SW 1271 (cell line): Measurements from ENCODE around the gene SLC9C1.

ENCODE experiments used
- DNase-seq, 2 experiments: peaks; one replicate each; lab custom pipeline; 2025; lab: John Stamatoyannopoulos, UW

Gene SLC9C1

DNA sequence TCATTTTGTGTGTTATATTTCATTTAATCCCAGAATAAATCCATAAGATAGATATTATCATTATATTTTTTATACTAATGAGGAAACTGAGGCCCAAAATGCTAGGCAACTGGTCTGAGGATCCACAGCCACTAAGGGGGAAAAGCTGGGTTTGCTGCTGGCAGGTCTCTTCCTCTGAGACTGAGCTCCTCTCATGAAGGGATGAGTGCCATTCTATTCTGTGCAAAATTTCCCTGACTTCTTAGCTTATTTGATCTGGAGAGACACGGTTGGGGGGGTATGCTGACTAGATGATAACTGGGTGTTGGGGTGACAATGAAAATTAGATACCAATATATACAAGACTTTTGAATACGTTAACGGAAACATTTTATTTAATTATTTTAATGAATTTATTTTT lies 162.9 kb downstream of the SLC9C1 start:
- no peak for DNase-seq

DNA sequence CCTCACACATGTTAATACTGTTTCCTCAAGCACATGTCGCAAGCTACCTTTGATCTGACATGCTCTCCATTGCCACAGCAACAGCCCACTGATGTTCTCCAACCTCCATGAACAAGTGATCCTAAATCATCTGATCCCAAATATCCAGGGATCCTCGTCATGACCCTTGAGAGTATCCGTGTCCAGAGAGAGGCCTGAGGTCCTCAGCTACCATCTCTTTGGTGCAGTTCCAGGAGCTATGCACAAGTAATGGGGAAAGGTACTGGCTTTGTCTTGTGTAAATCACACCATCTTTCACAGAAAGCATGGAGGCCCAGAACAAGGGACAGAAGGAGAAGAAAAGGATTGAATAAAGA lies 163.4 kb downstream of the SLC9C1 start:
- no peak for DNase-seq

DNA sequence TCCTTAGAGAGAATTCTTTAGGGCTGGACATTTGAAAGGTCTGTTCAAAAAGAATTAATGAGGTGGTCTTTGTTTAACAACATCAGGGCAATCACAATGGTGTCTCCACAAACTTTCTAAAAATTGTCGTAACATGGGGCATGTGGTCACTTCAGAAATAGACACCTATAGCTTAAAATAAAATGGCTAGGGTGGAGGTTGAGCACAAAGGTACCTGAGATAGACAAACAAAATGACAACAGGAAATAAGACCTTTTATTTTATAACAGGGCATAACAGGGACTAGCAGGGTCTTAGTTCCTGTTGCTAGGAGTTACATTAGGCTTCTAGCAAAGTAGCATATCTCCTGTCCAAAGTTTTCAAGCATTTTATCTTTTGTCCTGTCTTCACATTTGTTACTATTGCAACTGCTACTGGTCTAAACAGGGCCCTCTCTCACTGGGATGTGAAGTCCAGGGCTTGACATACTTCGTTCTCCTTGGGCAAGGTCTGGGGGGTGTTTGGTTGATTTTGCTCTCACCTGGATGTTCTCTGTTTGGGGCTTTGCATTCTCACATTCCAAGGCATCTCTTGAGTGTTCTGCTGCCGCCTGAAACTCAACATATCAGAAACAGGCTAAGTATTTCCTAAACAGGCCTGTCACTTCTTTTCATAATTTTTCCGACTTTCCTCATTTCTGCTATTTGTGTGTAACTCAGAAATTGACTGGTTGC lies 163.9 kb downstream of the SLC9C1 start:
- no peak for DNase-seq

DNA sequence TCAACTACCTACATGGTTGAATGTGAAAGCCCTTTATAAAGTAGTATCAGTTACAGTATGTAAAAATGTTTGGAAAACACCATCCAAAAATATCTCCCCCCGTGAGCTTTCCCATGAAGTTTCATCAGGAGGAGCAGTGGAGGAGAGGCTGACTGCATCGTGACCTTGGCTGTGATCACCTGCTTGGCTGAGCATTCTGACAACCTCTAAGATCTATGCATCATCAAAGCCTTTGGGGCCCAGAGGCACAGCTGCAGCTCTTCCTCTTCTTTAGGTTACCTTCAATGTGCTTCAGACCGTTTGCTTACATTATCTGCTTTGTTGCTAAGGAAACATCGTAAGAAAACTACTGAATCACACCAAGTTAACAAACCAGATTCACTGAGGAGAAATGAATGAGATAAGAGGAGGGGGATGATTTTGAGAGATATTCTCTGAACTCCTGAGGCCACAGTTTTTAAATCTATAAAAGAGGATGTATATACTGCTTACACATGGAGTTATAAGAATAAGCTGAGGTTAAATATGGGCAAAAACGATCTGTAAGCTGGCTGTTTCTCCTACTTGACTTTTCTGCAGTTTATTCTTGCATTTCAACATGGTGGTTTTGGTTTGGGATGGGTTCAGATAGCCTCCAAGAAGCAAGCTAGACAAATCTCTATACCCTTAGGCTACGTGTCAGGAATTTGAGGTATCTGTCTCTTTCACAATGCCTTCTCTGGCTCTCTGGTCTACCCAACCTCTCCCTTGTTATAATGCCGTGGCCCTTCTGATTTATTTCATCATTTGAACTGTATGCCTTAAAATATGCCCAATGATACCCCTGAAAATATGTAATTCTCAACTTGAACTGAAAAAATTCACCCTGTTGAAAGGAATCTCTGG lies 164.9 kb downstream of the SLC9C1 start:
- DNase-seq = no peak

DNA sequence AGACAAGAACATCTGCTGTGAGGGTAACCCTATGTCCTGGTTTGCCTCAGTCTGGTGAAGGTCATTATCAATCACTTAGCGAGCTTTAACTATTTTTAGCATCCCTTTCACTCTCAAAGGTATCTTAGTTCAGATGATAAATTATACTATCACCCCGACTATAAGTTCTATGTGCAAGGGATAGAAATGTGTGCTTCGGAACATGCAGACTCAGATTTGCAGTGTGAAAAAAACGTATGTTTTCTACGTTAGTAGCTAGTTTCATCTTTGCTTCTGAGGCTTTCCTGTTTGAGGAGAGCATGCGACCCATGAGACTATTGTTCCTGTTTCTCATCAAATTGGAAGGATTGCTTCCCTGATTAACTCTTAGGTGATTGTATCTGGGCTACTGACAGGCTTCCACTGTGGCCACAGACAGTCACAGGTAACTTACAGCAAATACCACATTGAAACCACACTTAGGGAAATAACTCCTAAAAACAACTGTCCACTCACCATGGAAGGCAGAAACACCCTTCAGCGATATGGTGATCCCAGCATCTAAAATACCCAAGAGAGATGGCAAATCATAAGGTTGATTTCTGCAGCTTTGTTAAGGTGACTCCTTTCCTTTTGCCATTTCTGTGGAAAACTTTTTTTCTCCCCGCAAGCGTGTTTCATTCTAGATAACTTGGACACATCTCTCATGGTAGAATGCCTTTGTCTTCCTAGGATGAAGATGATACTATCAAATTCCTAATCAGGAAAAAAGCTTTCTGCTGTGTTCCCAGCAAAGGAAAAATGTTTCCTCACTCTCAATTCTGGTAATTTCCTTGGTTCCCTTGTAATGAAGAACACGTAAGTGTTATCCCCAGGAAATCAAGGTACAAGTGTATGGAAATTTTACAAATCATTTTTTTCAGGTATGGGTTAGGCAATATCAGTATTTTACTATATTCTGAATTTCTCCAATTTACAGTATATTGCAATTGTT lies 166.2 kb downstream of the SLC9C1 start:
- DNase-seq = no peak

DNA sequence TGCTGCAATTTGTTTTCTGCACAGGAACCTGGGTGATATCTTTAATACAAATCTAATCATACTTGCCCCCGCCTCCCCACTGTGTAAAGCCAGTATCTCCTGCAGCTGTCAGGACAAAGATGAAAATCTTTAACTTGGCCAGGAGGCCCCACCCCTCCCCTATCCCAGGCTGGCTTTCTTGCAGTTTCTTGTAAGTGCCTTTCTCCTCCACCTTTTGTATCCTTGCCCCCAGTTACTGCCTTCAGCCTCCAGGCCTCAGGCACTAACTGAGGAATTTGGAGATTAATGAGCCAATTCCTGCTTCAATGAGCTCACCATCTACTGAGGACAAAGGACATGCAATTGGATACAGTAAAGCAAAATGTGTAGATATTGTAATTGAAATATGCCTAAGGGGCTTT lies 167.5 kb downstream of the SLC9C1 start:
- DNase-seq = no peak

DNA sequence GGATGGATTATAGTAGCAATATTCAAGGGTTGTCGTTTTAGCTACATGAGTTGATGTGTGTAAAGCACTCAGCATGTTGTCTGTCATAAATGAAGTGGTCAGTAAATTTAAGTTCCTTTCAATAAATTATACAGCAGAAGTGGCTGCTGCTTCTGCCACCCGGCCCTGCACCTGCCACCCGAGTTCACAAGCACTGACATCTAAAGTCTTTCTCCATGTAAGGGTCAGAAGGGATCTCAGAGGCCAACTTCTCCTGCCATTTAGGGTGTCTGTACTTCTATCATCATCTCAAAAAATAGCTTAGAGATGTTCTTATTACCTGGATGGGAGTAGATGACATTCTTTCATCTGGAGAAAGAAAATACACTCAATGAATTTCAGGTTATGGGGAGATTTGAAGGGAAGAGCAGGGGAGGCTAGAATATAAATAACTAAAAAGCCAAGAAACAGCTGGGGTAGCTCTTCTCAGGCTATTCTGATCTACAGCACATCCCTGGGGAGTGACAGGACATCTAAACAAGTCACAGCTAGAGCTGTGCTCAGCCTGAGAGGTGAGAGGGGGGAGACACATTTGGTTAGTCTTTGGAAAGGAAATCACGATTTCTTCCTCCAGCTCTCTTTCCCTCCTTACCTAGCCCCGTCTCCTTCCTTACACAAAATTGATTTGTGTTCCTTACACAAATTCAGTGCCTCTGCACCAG lies 169.0 kb downstream of the SLC9C1 start:
- DNase-seq = no peak

DNA sequence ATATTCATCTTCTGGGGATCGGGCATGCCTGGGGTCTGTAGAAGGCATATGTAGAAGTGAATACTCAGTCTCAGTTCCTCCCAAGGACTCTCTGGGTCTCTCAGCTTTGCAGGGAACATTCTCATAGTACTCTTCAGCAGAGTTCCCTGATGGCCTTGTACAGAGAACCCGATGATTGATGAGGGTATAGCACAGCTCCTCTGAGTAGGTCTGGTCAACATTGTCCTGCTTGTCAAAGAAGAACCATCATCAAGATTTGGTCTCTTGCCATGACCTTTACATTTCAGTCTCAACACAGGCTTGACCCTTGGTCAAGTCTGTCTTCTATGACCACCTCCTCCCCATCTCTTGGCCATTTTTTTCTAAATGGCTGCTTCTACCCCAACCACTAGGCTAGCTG lies 170.5 kb downstream of the SLC9C1 start:
- no peak for DNase-seq

DNA sequence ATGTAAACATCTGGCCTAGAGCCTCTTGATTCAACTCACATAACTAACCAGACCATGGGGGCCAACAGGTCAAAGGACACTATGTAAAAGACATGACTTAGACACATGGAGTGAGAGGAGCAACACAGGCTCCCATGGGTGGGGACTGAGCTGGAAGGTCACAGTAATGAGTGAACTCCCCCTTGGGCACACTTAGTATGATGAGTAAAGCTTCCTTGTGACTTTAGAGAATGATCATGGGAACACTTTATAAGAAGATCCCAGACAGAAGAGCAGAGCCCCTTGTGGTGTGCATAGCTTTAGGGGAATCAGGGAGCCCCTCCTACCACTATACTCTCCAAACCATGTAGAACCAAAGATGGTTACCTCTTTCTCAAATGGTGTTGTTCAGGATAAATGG lies 171.1 kb downstream of the SLC9C1 start:
- DNase-seq = no peak

DNA sequence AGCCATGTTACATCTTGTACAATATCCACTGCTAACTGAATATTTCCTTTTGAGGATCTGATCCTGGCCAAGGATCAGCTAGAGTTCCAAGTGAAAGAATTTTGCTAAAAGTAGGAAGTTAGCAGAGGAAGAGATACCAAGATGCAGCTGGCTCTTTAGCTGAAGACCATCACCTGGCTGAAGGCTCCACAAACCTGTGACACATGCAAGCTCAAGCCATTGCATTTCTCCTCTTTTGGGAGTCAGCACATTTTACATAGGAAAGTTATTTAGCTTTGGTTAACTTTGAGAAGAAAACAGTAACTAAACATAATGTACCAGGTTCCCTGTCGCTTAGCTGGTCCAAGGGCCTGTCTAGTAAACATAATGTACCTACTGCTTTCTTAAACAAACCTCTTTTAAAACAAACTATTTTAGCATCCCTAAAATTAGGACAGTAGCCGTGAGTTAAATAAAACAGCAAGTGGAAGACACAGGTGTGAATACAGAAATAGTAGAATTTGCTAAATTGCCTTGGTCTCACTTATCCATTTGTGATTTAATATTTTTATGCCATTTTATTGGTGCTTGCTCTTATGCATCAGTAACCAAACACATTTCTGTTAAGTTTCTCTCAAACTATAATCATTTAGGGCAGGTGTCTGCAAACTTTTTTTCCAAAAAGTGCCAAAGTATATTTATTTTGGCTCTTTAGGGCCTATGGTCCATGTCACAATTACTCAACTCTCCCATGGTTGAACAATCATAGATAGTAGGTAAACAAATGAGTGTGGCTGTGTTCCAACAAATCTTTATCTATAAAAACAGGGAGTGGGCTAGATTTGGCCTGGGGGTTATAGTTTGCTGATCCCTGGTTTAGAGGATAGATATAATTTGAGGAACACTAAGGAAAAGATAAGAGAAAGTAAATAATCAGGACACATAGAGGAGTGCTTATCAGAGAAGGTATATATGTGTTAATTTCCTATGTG lies 172.2 kb downstream of the SLC9C1 start:
- no peak for DNase-seq

DNA sequence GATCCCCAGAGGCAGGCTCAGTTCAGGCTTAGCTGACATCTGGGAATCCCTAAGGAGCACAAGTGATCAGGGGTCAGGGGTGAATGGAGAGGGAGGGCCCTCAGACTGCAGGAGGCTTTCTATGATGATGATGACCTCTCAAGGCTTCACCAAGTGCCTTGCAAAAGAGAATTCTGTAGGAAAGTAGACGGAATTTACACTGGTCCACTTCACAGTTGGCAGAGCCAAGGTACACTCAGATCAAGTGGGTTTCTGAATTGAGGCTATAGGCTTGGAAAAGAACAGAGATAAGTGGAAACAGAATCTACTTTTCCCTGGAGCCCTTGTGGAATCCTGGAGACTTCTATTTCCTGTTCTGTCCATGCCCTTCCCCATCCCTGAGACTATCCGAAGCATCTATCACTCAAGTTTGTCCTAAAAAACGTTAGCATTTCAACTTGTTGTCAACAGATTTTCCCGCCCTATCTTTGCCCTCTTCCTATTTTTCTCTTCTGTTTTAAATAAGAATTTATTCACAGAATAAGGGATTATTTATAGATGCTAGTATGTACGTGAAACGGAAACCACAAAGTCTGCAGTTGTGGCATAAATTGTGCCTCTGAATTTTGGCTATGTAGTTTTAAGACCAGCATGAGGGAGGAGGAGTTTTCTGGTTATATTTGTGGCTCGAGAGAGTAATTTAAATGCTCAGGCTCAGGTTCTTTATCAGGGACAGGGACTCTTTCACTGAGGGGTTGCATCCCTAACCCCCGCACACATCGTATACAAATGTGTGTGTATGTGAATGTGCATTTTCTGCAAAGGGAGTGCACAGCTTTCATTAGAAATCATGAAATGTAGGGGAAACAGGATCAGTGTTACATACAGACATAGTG lies 173.8 kb downstream of the SLC9C1 start:
- no peak for DNase-seq

DNA sequence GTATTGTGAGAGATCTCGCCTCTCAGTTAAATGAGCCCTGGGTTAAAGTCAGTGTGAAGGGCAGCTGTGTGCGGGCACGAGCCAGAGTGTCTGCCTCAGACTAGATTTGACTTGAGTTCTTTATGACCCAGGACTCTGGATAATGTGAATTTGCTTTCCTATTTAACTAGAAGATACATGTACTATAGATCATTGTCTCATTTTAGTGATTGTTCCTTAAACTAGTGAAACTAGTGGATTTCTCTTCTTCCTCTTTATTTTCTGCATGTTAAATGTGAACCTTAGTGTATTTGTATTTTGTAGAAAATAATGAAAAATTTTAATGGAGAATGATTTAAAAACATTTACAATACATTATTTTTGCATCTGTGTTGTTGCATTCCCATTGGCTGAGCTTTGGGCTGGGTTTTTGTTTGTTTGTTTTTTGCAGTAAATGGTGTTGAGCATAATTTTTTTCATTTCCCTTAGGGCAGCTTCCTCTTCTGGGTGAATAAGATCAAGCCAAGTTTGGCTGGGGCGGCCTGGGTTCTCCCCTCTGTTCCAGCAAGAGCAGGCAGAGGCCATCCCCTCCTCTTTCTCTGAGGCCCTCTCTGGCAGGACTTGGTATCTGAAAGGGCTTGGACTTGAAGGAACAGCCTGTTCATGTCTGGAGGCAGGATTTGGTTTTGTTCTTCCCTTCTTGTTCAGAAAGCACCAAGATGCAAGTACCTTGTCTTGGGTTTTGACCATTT lies 176.0 kb downstream of the SLC9C1 start:
- no peak for DNase-seq

DNA sequence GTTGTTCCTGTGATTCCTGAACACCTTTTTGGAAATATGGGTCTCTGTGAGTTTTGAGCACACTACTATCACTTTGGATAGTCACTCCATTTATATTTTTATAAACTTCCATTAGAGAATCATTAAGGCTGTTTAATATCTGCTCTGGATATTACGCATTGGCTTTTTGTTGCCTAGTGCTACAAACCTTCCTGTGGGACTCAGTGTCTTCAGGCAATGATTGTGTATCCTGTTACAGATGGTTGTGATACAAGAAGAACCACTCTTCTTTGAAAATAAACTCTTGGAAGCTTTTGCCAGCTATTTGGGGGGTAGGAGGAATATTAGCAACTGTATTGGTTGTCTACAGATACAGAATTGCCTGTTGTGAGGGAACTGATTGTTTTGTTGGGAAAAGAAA lies 176.6 kb downstream of the SLC9C1 start:
- no peak for DNase-seq

DNA sequence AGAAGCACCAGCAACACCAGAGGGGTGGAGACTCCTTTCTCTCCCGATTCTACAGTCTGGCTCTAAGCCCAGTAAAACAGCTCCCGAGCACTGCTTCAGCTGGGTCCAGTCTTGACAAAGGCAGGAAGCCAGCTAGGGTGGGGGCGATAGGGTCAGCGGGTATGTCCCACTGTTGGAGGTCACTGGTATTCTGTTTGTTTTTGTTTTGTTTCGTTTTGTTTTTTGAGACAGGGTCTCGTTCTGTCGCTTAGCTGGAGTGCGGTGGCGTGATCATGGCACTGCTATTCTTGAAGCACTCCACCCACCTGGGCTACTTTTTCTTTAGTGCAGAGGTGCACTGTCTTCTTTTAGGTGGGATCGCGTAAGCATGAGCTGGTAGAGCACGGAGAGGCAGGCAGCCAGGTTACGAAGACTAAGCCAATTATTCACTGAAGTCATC lies 177.2 kb downstream of the SLC9C1 start:
- DNase-seq = no peak

DNA sequence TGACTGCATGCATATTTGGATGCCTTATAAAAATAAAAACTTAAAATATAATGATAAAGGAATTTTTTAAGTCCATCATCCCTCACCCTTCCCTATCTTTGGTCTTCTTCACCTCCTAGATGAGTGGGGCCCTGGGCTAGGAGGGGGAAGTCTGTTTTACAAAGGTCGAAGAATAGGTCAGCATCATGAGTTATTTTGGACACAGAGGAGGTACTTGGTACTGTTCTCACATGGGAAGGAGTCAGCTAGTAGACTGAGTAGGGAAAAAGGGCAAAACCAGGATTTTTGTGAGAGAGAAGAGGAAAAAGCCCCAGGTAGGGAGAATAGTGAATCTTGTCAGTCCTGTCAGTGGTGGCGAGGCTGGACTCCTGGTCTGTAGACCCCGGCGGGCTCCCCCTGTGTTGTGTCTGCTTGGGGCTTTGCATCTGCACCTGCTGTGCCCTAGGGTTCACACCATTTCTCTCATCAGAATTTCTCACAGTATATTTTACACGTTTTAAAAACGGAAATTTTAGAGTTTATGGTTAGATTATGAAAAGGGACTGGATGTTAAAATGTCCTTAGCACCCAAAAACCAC lies 178.1 kb downstream of the SLC9C1 start:
- no peak for DNase-seq

DNA sequence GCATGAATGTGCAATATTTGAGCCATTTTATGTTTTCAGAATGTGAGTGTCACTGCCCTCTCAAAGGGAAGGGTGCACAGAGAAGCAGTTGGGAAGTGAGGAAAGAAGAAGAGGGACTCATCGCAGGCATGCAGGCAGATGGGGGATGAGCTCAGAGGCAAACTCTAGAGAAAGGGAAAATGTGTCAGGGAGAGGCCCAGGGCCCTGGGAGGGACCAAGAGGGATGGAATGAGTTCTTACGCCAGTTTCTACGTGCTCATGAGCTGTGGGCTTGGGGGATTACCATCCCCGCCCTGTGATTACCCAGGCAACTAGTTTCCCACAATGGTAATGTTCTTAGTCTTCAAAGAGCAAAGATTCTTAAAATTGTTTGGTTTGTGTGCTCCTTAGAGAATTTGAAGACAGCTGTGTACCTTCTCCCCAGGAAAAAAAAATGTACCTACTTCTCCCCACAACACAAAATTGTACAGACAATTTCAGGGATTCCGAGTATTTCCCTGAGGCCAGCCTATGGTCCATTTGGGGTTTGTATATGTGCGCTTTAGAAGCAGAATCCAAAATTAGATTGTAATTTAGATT lies 178.8 kb downstream of the SLC9C1 start:
- DNase-seq = no peak

DNA sequence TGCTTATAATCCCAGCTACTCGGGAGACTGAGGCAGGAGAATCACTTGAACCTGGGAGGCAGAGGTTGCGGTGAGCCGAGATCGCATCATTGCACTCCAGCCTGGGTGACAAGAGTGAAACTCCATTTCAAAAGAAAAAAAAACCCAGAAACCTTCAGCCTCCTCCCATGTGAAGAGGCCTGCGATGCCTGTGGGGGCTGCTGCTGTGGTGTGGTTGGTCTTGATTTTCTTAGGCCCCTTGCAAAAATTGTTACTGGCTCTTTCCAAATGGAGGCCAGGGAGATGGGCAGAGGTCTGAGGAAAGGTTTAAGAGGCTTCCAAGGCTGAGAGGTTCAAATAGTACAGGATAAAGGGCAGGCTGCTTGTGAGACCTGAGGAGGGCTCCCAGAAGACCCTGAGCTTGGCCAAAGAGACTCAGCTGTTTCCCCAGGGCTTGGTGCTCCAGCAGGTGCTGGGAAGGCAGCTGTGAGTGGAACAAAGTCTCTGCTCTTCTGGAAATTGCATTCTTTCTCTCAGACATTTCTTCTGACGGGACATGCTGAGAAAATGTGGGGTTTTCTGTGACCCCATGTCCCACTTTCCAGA lies 179.3 kb downstream of the SLC9C1 start:
- DNase-seq = no peak
